H1 (cell line): Measurements from ENCODE around the gene NFASC.

Source experiments
- CEBPB ChIP-seq: IDR thresholded peaks from 2 replicates; pipeline ENCODE4 v1.6.1; 2012; ENCODE audit warnings: low read depth, low read length
- CTCF ChIP-seq, 3 experiments: IDR thresholded peaks; 1 replicate in 2 of 3; 2 replicates in 1 of 3; pipeline versions ENCODE4 v1.5.1 to v1.6.1; 2011; ENCODE audit warnings: low read length in 3 of 3, mild to moderate bottlenecking in 3 of 3, inconsistent platforms in 2 of 3, low read depth in 1 of 3, moderate library complexity in 1 of 3; ENCODE audit not compliant: insufficient read depth in 1 of 3; ENCODE audit errors: control extremely low read depth in 1 of 3
- EP300 ChIP-seq, 2 experiments: IDR thresholded peaks; 1 replicate in 1 of 2; 2 replicates in 1 of 2; pipeline ENCODE4 v1.6.1; 2011 to 2012; ENCODE audit warnings: low read depth in 2 of 2, low read length in 2 of 2, mild to moderate bottlenecking in 2 of 2, borderline replicate concordance in 1 of 2, inconsistent platforms in 1 of 2, moderate library complexity in 1 of 2
- EZH2 ChIP-seq: fragments of 200-600 bp; sonication (generic); IDR thresholded peaks from 2 replicates; pipeline ENCODE4 v1.7.1; 2012; ENCODE audit warnings: low read depth, mild to moderate bottlenecking, moderate library complexity, low read length, inconsistent platforms; ENCODE audit not compliant: severe bottlenecking
- GABPA ChIP-seq: IDR thresholded peaks from 2 replicates; pipeline ENCODE4 v1.6.1; 2011; ENCODE audit warnings: mild to moderate bottlenecking, low read length, moderate library complexity, borderline replicate concordance; ENCODE audit not compliant: insufficient read depth
- HDAC6 ChIP-seq: IDR thresholded peaks from one replicate; pipeline ENCODE4 v1.7.1; 2012; ENCODE audit warnings: low read depth, mild to moderate bottlenecking, inconsistent platforms, low read length, moderate library complexity
- JUN ChIP-seq: IDR thresholded peaks from 2 replicates; pipeline ENCODE4 v1.6.1; 2011; ENCODE audit warnings: low read depth, mild to moderate bottlenecking, improper control_type of control experiment, low read length
- POLR2A ChIP-seq, 2 experiments: IDR thresholded peaks; 1 replicate in 1 of 2; 2 replicates in 1 of 2; pipeline ENCODE4 v1.6.1; 2011; ENCODE audit warnings: low read depth in 2 of 2, low read length in 2 of 2, mild to moderate bottlenecking in 2 of 2; ENCODE audit errors: control extremely low read depth in 1 of 2
- RAD21 ChIP-seq, 2 experiments: IDR thresholded peaks in 1 of 2; conservative IDR thresholded peaks in 1 of 2; 2 replicates each; pipeline ENCODE4 v1.6.1; 2011; ENCODE audit warnings: low read depth in 2 of 2, low read length in 2 of 2, improper control_type of control experiment in 1 of 2, inconsistent platforms in 1 of 2, mild to moderate bottlenecking in 1 of 2, moderate library complexity in 1 of 2
- RNF2 ChIP-seq: fragments of 200-900, 300-1000 bp; sonication (generic); IDR thresholded peaks from 2 replicates; pipeline ENCODE4 v1.7.1; 2016; ENCODE audit warnings: borderline replicate concordance, low read depth, mild to moderate bottlenecking, antibody characterized with exemption, low read length; ENCODE audit not compliant: poor library complexity, severe bottlenecking; ENCODE audit errors: missing control alignments
- TAF1 ChIP-seq: IDR thresholded peaks from 2 replicates; pipeline ENCODE4 v1.6.1; 2011; ENCODE audit warnings: mild to moderate bottlenecking, low read depth, low read length
- YY1 ChIP-seq: IDR thresholded peaks from 2 replicates; pipeline ENCODE4 v1.6.1; 2011; ENCODE audit warnings: low read depth, mild to moderate bottlenecking, low read length
- ZNF274 ChIP-seq: IDR thresholded peaks from 2 replicates; pipeline ENCODE4 v1.7.0; 2012; ENCODE audit warnings: low read length, borderline replicate concordance; ENCODE audit errors: extremely low read depth

GRCh38 chr1:204931313-204931712 lies 60.7 kb downstream of the NFASC start:
- TF ChIP-seq EP300 (IDR thresholded peaks at IDR 0.05; ENCODE audit: borderline replicate concordance in 1 of 2, low read depth in 2 of 2, low read length in 2 of 2) (no peak), TAF1 (no peak), EZH2 (no peak), CTCF (IDR thresholded peaks at IDR 0.05; ENCODE audit: control extremely low read depth in 1 of 3, insufficient read depth in 1 of 3, low read depth in 1 of 3, low read length in 3 of 3) (no peak), GABPA (no peak), POLR2A (IDR thresholded peaks at IDR 0.05; ENCODE audit: control extremely low read depth in 1 of 2, low read depth in 2 of 2, low read length in 2 of 2) (no peak), YY1 (no peak), JUN (no peak), RAD21 (IDR thresholded peaks at IDR 0.05 in 1 of 2, conservative IDR thresholded peaks at IDR 0.05 in 1 of 2; ENCODE audit: low read depth in 2 of 2, low read length in 2 of 2) (no peak), HDAC6 (no peak), ZNF274 (no peak), CEBPB (no peak), RNF2 (no peak)
